Aorta (tissue), 5 donors: Measurements from ENCODE around the gene SLC24A2. TPM values are rescaled to one million over a fixed set of nuclear protein-coding genes. Genes with fewer than 3 reads are reported as not detected.

Experiments
- ATAC-seq: fragments of 200-7000 bp; cut with Tn5 transposase; one replicate; pipeline ENCODE4 v1.9.1; 2022; ENCODE audit warnings: moderate library complexity; ENCODE audit not compliant: low FRiP score
- DNase-seq, 2 donors: peaks; one replicate each; pipeline ENCODE4 v3.0.0-alpha.2; 2020
- H3K27ac ChIP-seq, 2 donors: one replicate each; pipeline ENCODE4 v1.5.1; 2013; ENCODE audit warnings: low read length in 2 of 2, mild to moderate bottlenecking in 2 of 2, moderate library complexity in 2 of 2, control low read depth in 1 of 2, inconsistent platforms in 1 of 2, low read depth in 1 of 2
- H3K27me3 ChIP-seq, 2 donors: one replicate each; pipeline ENCODE4 v1.6.1; 2013; ENCODE audit warnings: control low read depth in 1 of 2, low read length in 1 of 2, mild to moderate bottlenecking in 1 of 2, moderate library complexity in 1 of 2; ENCODE audit not compliant: insufficient read depth in 2 of 2, control insufficient read depth in 1 of 2
- H3K36me3 ChIP-seq, 2 donors: one replicate each; pipeline ENCODE4 v1.6.1; 2013; ENCODE audit warnings: control low read depth in 1 of 2, low read length in 1 of 2, mild to moderate bottlenecking in 1 of 2; ENCODE audit not compliant: insufficient read depth in 2 of 2, control insufficient read depth in 1 of 2
- H3K4me1 ChIP-seq, 2 donors: one replicate each; pipeline ENCODE4 v1.6.1; 2013; ENCODE audit warnings: low read length in 2 of 2, control low read depth in 1 of 2, mild to moderate bottlenecking in 1 of 2, moderate library complexity in 1 of 2; ENCODE audit not compliant: insufficient read depth in 2 of 2, control insufficient read depth in 1 of 2
- H3K4me3 ChIP-seq, 2 donors: one replicate each; pipeline ENCODE4 v1.5.1; 2013; ENCODE audit warnings: low read length in 2 of 2, control low read depth in 1 of 2, mild to moderate bottlenecking in 1 of 2
- H3K9me3 ChIP-seq: one replicate; pipeline ENCODE4 v1.6.1; 2013; ENCODE audit warnings: mild to moderate bottlenecking, low read length; ENCODE audit not compliant: control insufficient read depth
- WGBS, 2 donors: extraction: QIAGEN DNeasy Blood & Tissue Kit; methylation state at CpG; one replicate each; pipeline ENCODE4 v1.1.7; 2013; 5-methylcytosine and 5-hydroxymethylcytosine counted together
- intact Hi-C, 2 donors: fragments of 100-400 bp; cut with DNase I; formaldehyde crosslinking; loops; one replicate each; pipeline versions ENCODE4 v1.14.2 to v1.15.0; 2022
- polyA plus RNA-seq, 2 donors: library from polyadenylated mRNA; stranded (reverse); fragments of 200-250 nt; gene quantifications; one replicate each; pipeline ENCODE4 v1.2.3, GENCODE V29; 2013
- total RNA-seq, 2 donors: library from RNA; stranded (reverse); fragmentation: NEBNext Ultra II Directional; extraction: Animal tissue kit (Norgen Biotek cat#: 25700); gene quantifications; one replicate each; pipeline ENCODE4 v1.2.1, GENCODE V29; 2021
- donor health status: healthy with polysubstance abuse.
- donor health status: Bipolar disorder and iron deficiency.
- donor health status: DM: no; HTN: no; CAD: no.
- donor health status: DM: no; HTN: no; CAD: no.
- donor health status: DM: yes; HTN: yes; CAD: no.

The SLC24A2 gene
- total and polyA plus RNA-seq, 4 donors, result not detected

- no peak for DNase-seq
- H3K4me1 ChIP-seq, result no peaks in the 10 kb centered on the region
- H3K4me3 ChIP-seq, result no peak overlapping the region
- H3K27me3 ChIP-seq, result no peaks in the 10 kb centered on the region
- 12 to 18% methylated on average over 1 of the region's 1 CpG for WGBS, 2 donors
- H3K9me3 ChIP-seq, result peaks cover under 1% of the 10 kb centered on the region
- intact Hi-C loops, result no loop called here
- ATAC-seq, result no peak
- H3K36me3 ChIP-seq, result no peaks in the 10 kb centered on the region
- no peak overlapping the region for H3K27ac ChIP-seq
These were observed 15.6 kb upstream of the SLC24A2 start for GRCh38 chr9:19804431-19804830.

- H3K4me3 ChIP-seq, result no peak overlapping the region
- DNase-seq, result no peak
- no peaks in the 10 kb centered on the region for H3K4me1 ChIP-seq
- no peaks in the 10 kb centered on the region for H3K9me3 ChIP-seq
- intact Hi-C loops, result no loop called here
- no peaks in the 10 kb centered on the region for H3K36me3 ChIP-seq
- WGBS, 2 donors, result 82 to 87% methylated on average over 6 of the region's 6 CpGs
- H3K27me3 ChIP-seq, result no peaks in the 10 kb centered on the region
- ATAC-seq, result no peak
- H3K27ac ChIP-seq, result no peak overlapping the region
These were observed 12.0 kb upstream of the SLC24A2 start for GRCh38 chr9:19800884-19801283.

GRCh38 chr9:19799784-19800183 is 10.9 kb upstream of the SLC24A2 start:
- Histone ChIP-seq H3K4me1 (no peaks in the 10 kb centered on the region), H3K4me3 (no peak overlapping the region), H3K9me3 (no peaks in the 10 kb centered on the region), H3K27ac (no peak overlapping the region), H3K36me3 (no peaks in the 10 kb centered on the region), H3K27me3 (no peaks in the 10 kb centered on the region)
- WGBS, 2 donors, result 5 to 23% methylated on average over 3 of the region's 3 CpGs
- no peak for DNase-seq
- ATAC-seq, result no peak
- intact Hi-C loops, result no loop called here

GRCh38 chr9:19788152-19788551 is 685 bp downstream of the SLC24A2 start:
- no peaks in the 10 kb centered on the region for H3K9me3 ChIP-seq
- H3K4me1 ChIP-seq, result no peaks in the 10 kb centered on the region
- ATAC-seq (no peak), DNase-seq (peak in 1 of 2 donors; percentile 69)
- WGBS, 2 donors, result 1 to 2% methylated on average over 24 of the region's 24 CpGs
- H3K27ac ChIP-seq, result no peak overlapping the region
- no peaks in the 10 kb centered on the region for H3K36me3 ChIP-seq
- H3K27me3 ChIP-seq, result peaks cover 0 to 2% of the 10 kb centered on the region in 2 donors
- intact Hi-C loops, result no loop called here
- no peak overlapping the region for H3K4me3 ChIP-seq

- WGBS, 2 donors, result 14 to 19% methylated on average over 4 of the region's 4 CpGs
- Histone ChIP-seq H3K27ac (no peak overlapping the region), H3K36me3 (no peaks in the 10 kb centered on the region), H3K27me3 (peaks cover 0 to 2% of the 10 kb centered on the region in 2 donors), H3K4me1 (no peaks in the 10 kb centered on the region), H3K4me3 (no peak overlapping the region), H3K9me3 (no peaks in the 10 kb centered on the region)
- ATAC-seq (no peak), DNase-seq (no peak)
- intact Hi-C loops, result no loop called here
These were observed 1.2 kb downstream of the SLC24A2 start for GRCh38 chr9:19787672-19788071.

GRCh38 chr9:19785230-19785629 is 3.6 kb downstream of the SLC24A2 start:
- Histone ChIP-seq H3K27me3 (peaks cover 0 to 2% of the 10 kb centered on the region in 2 donors), H3K9me3 (no peaks in the 10 kb centered on the region), H3K4me1 (no peaks in the 10 kb centered on the region), H3K36me3 (no peaks in the 10 kb centered on the region), H3K27ac (no peak overlapping the region), H3K4me3 (no peak overlapping the region)
- intact Hi-C loops, result no loop called here
- no peak for ATAC-seq
- 58 to 71% methylated on average over 1 of the region's 1 CpG for WGBS, 2 donors
- DNase-seq, result no peak

- no peak overlapping the region for H3K4me3 ChIP-seq
- H3K36me3 ChIP-seq, result no peaks in the 10 kb centered on the region
- no peak for ATAC-seq
- no peaks in the 10 kb centered on the region for H3K9me3 ChIP-seq
- intact Hi-C loops, result no loop called here
- peaks cover 0 to 2% of the 10 kb centered on the region in 2 donors for H3K27me3 ChIP-seq
- 85 to 91% methylated on average over 4 of the region's 4 CpGs for WGBS, 2 donors
- no peaks in the 10 kb centered on the region for H3K4me1 ChIP-seq
- no peak overlapping the region for H3K27ac ChIP-seq
- no peak for DNase-seq
These were observed 4.7 kb downstream of the SLC24A2 start for GRCh38 chr9:19784136-19784535.

- ATAC-seq (no peak), DNase-seq (no peak)
- H3K27ac ChIP-seq, result no peak overlapping the region
- no peaks in the 10 kb centered on the region for H3K9me3 ChIP-seq
- no peak overlapping the region for H3K4me3 ChIP-seq
- no peaks in the 10 kb centered on the region for H3K36me3 ChIP-seq
- WGBS, 2 donors, result 37 to 48% methylated on average over 2 of the region's 2 CpGs
- no peaks in the 10 kb centered on the region for H3K4me1 ChIP-seq
- intact Hi-C loops, result no loop called here
- peaks cover 0 to 2% of the 10 kb centered on the region in 2 donors for H3K27me3 ChIP-seq
These were observed 5.3 kb downstream of the SLC24A2 start for GRCh38 chr9:19783500-19783899.

- no peak overlapping the region for H3K27ac ChIP-seq
- intact Hi-C loops, result no loop called here
- ATAC-seq (no peak), DNase-seq (no peak)
- whole genome bisulfite sequencing, 2 donors, result 2 to 5% methylated on average over 3 of the region's 3 CpGs
- H3K27me3 ChIP-seq, result no peaks in the 10 kb centered on the region
- no peak overlapping the region for H3K4me3 ChIP-seq
- no peaks in the 10 kb centered on the region for H3K4me1 ChIP-seq
- no peaks in the 10 kb centered on the region for H3K36me3 ChIP-seq
- H3K9me3 ChIP-seq, result no peaks in the 10 kb centered on the region
These were observed 6.8 kb downstream of the SLC24A2 start for GRCh38 chr9:19782005-19782404.
